Smooth muscle cell (in vitro differentiated cells): ENCODE measurements around the gene TMPRSS11A. TPM values are rescaled to one million over a fixed set of nuclear protein-coding genes. Genes with fewer than 3 reads are reported as not detected.

Source experiments
- DNase-seq: peaks from one replicate; lab custom pipeline; 2025; ENCODE audit not compliant: unreplicated experiment; lab: John Stamatoyannopoulos, UW
- H2AFZ ChIP-seq: fragments of 200-600 bp; sonication (generic); 2 replicates; pipeline ENCODE4 v1.6.0; 2016; ENCODE audit warnings: antibody characterized with exemption, low read depth, mild to moderate bottlenecking
- H3F3A ChIP-seq: fragments of 200-600 bp; sonication (generic); 2 replicates; pipeline ENCODE4 v1.6.0; 2017; ENCODE audit warnings: antibody characterized with exemption, low read depth
- H3K27ac ChIP-seq: fragments of 200-600 bp; sonication (generic); 2 replicates; pipeline ENCODE4 v1.5.1; 2016; ENCODE audit warnings: low read depth, mild to moderate bottlenecking
- H3K27me3 ChIP-seq: fragments of 200-600 bp; sonication (generic); 2 replicates; pipeline ENCODE4 v1.6.1; 2016; ENCODE audit warnings: low read depth, mild to moderate bottlenecking
- H3K36me3 ChIP-seq: fragments of 200-600 bp; sonication (generic); 2 replicates; pipeline ENCODE4 v1.5.1; 2016; ENCODE audit warnings: low read depth
- H3K4me1 ChIP-seq: fragments of 200-600 bp; sonication (generic); 2 replicates; pipeline ENCODE4 v1.5.1; 2016; ENCODE audit warnings: low read depth
- H3K4me2 ChIP-seq: fragments of 200-600 bp; sonication (generic); 2 replicates; pipeline ENCODE4 v1.6.0; 2016; ENCODE audit warnings: mild to moderate bottlenecking
- H3K4me3 ChIP-seq: fragments of 200-600 bp; sonication (generic); 2 replicates; pipeline ENCODE4 v1.5.1; 2016; ENCODE audit warnings: mild to moderate bottlenecking
- H3K79me2 ChIP-seq: fragments of 200-600 bp; sonication (generic); 2 replicates; pipeline ENCODE4 v1.6.0; 2016; ENCODE audit warnings: low read depth, mild to moderate bottlenecking
- H3K9ac ChIP-seq: fragments of 200-600 bp; sonication (generic); 2 replicates; pipeline ENCODE4 v1.6.0; 2016; ENCODE audit warnings: low read depth
- H3K9me3 ChIP-seq: fragments of 200-600 bp; sonication (generic); replicated peaks from 2 replicates; pipeline ENCODE4 v1.5.1; 2016; ENCODE audit warnings: low read depth
- H4K20me1 ChIP-seq: fragments of 200-600 bp; sonication (generic); 2 replicates; pipeline ENCODE4 v1.6.0; 2016; ENCODE audit warnings: low read depth
- WGBS: methylation state at CpG from one replicate; pipeline ENCODE4 v1.1.7; 2016; ENCODE audit warnings: low lambda C conversion rate; 5-methylcytosine and 5-hydroxymethylcytosine counted together
- polyA plus RNA-seq: library from polyadenylated mRNA; unstranded; fragments of >200 nt; fragmentation: Nextera tagmentation; extraction: Ambion mirVana; gene quantifications from 2 replicates; pipeline ENCODE4 v1.2.1, GENCODE V29; 2016
- total RNA-seq: library from RNA; depleted of rRNA; stranded (reverse); fragments of >200 nt; gene quantifications from 2 replicates; pipeline ENCODE4 v1.2.3, GENCODE V29; 2014
- TF ChIP-seq, protein P1 (sequence below): fragments of 200-600 bp; sonication (generic); IDR thresholded peaks from 2 replicates; pipeline ENCODE4 v1.5.1; 2017; ENCODE audit warnings: borderline replicate concordance, mild to moderate bottlenecking, antibody characterized with exemption; ENCODE audit not compliant: insufficient read depth, poor library complexity, severe bottlenecking

TMPRSS11A gene, protein sequence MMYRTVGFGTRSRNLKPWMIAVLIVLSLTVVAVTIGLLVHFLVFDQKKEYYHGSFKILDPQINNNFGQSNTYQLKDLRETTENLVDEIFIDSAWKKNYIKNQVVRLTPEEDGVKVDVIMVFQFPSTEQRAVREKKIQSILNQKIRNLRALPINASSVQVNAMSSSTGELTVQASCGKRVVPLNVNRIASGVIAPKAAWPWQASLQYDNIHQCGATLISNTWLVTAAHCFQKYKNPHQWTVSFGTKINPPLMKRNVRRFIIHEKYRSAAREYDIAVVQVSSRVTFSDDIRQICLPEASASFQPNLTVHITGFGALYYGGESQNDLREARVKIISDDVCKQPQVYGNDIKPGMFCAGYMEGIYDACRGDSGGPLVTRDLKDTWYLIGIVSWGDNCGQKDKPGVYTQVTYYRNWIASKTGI
- total RNA-seq (2.1 and 2.8 TPM in 2 replicates), polyA plus RNA-seq (0.44 TPM in 1 of 2 replicates, not detected in the other)

DNA sequence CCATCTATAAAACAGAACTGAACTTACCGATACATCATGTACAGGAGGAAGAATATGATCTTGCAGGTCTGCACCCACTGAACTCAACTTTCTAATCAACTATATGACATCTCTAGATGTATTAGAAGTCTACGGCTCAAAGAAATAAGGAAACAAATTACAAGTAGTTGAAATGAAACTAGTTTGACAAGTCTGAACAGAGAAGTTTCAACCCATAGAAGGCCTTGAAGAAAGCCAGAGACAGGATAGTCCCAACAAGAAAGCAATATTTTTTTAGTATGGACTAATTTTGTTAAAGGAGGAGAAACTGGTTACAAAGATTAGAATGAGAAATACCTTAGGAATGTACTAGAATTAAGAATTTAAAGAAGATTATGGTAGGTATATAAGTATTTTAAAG lies at the start of gene TMPRSS11A:
TMPRSS11A (minus strand) TSS at position 138 of the 400 bp plus-strand sequence; CDS start at position 38, 100 bp downstream.
- 80% methylated on average over 2 of the region's 2 CpGs for WGBS
- H3K79me2 ChIP-seq = no peaks in the 10 kb centered on the region
- H3F3A ChIP-seq = no peaks in the 10 kb centered on the region
- no peaks in the 10 kb centered on the region for H3K9me3 ChIP-seq
- H3K4me3 ChIP-seq = no peak within 1 kb of the TSS
- DNase-seq = no peak
- peak within 1 kb of the TSS; percentile 14 for H2AFZ ChIP-seq
- H4K20me1 ChIP-seq = no peaks in the 10 kb centered on the region
- no peaks in the 10 kb centered on the region for H3K4me1 ChIP-seq
- no peaks in the 10 kb centered on the region for H3K36me3 ChIP-seq
- TF ChIP-seq, protein P1, sequence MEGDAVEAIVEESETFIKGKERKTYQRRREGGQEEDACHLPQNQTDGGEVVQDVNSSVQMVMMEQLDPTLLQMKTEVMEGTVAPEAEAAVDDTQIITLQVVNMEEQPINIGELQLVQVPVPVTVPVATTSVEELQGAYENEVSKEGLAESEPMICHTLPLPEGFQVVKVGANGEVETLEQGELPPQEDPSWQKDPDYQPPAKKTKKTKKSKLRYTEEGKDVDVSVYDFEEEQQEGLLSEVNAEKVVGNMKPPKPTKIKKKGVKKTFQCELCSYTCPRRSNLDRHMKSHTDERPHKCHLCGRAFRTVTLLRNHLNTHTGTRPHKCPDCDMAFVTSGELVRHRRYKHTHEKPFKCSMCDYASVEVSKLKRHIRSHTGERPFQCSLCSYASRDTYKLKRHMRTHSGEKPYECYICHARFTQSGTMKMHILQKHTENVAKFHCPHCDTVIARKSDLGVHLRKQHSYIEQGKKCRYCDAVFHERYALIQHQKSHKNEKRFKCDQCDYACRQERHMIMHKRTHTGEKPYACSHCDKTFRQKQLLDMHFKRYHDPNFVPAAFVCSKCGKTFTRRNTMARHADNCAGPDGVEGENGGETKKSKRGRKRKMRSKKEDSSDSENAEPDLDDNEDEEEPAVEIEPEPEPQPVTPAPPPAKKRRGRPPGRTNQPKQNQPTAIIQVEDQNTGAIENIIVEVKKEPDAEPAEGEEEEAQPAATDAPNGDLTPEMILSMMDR = no peak
- no peaks in the 10 kb centered on the region for H3K27me3 ChIP-seq
- peak within 1 kb of the TSS; percentile 38 for H3K27ac ChIP-seq
- no peak within 1 kb of the TSS for H3K9ac ChIP-seq
- no peak within 1 kb of the TSS for H3K4me2 ChIP-seq

DNA sequence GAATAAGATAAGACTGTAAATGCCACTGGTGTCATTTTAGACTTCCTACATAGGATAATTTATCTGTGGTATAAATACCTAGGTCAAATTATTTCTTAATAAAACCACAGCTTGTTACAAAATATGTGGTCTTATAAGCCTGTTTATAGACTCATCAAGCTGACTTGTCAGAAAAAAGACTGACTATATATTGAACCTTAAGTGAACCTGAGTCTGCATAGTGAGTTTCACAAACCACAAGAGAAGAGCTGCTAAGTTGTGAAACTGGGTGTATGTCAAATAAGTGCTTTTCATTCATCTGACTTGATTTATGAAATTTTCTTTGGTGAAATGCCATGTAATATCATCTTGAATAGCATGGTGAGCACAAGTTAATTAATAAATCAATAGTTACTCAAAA lies 48.4 kb upstream of the TMPRSS11A start:
- Histone ChIP-seq H3K4me3 (no peak overlapping the region), H4K20me1 (no peaks in the 10 kb centered on the region)

DNA sequence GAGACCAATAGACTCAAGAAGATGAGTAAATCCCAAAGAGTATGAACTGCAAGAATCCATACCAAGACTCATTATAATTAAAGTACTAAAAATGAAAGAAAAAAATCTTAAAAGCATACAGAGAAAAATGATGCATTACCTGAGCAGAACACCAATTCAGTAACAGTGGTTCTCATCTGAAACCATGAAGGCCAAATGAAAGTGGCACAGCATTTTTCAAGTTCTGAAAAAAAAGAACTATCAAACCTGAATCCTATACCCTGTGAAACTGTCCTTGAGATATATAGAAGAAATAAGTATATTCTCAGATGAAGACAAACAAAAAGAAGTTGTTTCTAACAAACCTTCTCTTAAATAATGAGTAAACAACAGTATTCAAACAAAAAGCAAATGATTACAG lies 39.6 kb upstream of the TMPRSS11A start:
- H3K4me2 ChIP-seq = no peak overlapping the region
- TF ChIP-seq, protein P1 = no peak
- H3K79me2 ChIP-seq = no peaks in the 10 kb centered on the region
- H3K27ac ChIP-seq = no peak overlapping the region
- no peaks in the 10 kb centered on the region for H3K9me3 ChIP-seq
- no peaks in the 10 kb centered on the region for H3K4me1 ChIP-seq
- H3K36me3 ChIP-seq = no peaks in the 10 kb centered on the region
- no peak overlapping the region for H3K4me3 ChIP-seq
- no peak overlapping the region for H3K9ac ChIP-seq
- no peak for DNase-seq
- no peaks in the 10 kb centered on the region for H4K20me1 ChIP-seq
- H2AFZ ChIP-seq = no peak overlapping the region
- H3K27me3 ChIP-seq = no peaks in the 10 kb centered on the region
- H3F3A ChIP-seq = no peaks in the 10 kb centered on the region

More for the DNA sequence above, 48.4 kb upstream of the TMPRSS11A start:
- Histone ChIP-seq H3K4me1 (no peaks in the 10 kb centered on the region), H3K9ac (no peak overlapping the region), H3K4me2 (no peak overlapping the region), H3F3A (no peaks in the 10 kb centered on the region), H3K27me3 (no peaks in the 10 kb centered on the region), H3K36me3 (no peaks in the 10 kb centered on the region), H2AFZ (no peak overlapping the region), H3K9me3 (no peaks in the 10 kb centered on the region), H3K79me2 (no peaks in the 10 kb centered on the region), H3K27ac (no peak overlapping the region)
- no peak for DNase-seq
- TF ChIP-seq, protein P1 = no peak

DNA sequence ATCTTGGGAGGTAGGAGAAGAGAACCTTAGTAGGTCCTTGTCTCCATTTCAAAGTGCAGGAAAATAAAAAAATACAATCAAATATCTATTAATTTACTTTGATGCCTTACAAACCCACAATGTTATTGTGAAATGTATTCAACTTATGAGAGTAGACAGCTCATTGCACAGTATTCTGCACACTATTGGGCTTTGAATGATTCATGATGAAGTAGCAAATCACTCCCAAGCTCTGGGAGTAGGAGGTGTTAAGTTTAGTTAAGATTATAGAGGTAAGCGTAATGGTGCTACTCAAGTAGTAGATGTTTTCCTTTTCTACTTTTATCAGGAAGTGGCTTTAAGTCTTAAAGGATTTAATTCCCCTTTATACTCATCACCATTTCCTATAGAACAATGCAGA lies 32.8 kb upstream of the TMPRSS11A start:
- H3K9ac ChIP-seq = no peak overlapping the region
- H2AFZ ChIP-seq = no peak overlapping the region
- no peaks in the 10 kb centered on the region for H3K27me3 ChIP-seq
- H3K4me2 ChIP-seq = no peak overlapping the region
- H4K20me1 ChIP-seq = no peaks in the 10 kb centered on the region
- no peaks in the 10 kb centered on the region for H3K9me3 ChIP-seq
- H3K27ac ChIP-seq = no peak overlapping the region
- WGBS = 68% methylated on average over 1 of the region's 1 CpG
- no peak for DNase-seq
- no peak overlapping the region for H3K4me3 ChIP-seq
- TF ChIP-seq, protein P1 = no peak
- H3K4me1 ChIP-seq = no peaks in the 10 kb centered on the region
- no peaks in the 10 kb centered on the region for H3F3A ChIP-seq
- no peaks in the 10 kb centered on the region for H3K36me3 ChIP-seq
- no peaks in the 10 kb centered on the region for H3K79me2 ChIP-seq
